Endothelial cell (in vitro differentiated cells): ENCODE results near the gene EPDR1. TPM values are rescaled to one million over a fixed set of nuclear protein-coding genes. Genes with fewer than 3 reads are reported as not detected.

Source experiments
- DNase-seq: peaks from one replicate; pipeline ENCODE4 v3.0.0; 2021; ENCODE audit warnings: low spot score
- H3K27ac Mint-ChIP-seq: one replicate; pipeline ENCODE4 v1.8.0; 2021; ENCODE audit warnings: mixed read lengths, inconsistent platforms; ENCODE audit not compliant: unreplicated experiment
- H3K27me3 Mint-ChIP-seq: one replicate; pipeline ENCODE4 v1.8.0; 2021; ENCODE audit warnings: mild to moderate bottlenecking, moderate library complexity, mixed read lengths, inconsistent platforms; ENCODE audit not compliant: unreplicated experiment
- H3K36me3 Mint-ChIP-seq: one replicate; pipeline ENCODE4 v1.8.0; 2021; ENCODE audit warnings: mild to moderate bottlenecking, low read depth, mixed read lengths, inconsistent platforms; ENCODE audit not compliant: unreplicated experiment
- H3K4me1 Mint-ChIP-seq: one replicate; pipeline ENCODE4 v1.8.0; 2021; ENCODE audit warnings: mild to moderate bottlenecking, mixed read lengths, inconsistent platforms; ENCODE audit not compliant: unreplicated experiment
- H3K4me3 Mint-ChIP-seq: one replicate; pipeline ENCODE4 v1.8.0; 2021; ENCODE audit warnings: mild to moderate bottlenecking, mixed read lengths, inconsistent platforms; ENCODE audit not compliant: unreplicated experiment
- H3K9me3 Mint-ChIP-seq: one replicate; pipeline ENCODE4 v1.8.0; 2021; ENCODE audit warnings: mixed read lengths, inconsistent platforms; ENCODE audit not compliant: unreplicated experiment
- total RNA-seq: library from RNA; stranded (reverse); fragmentation: NEBNext Ultra II Directional; extraction: Animal tissue kit (Norgen Biotek cat#: 25700); gene quantifications from one replicate; pipeline ENCODE4 v1.2.1, GENCODE V29; 2021; ENCODE audit not compliant: unreplicated experiment
- TF ChIP-seq, protein P1 (sequence below): fragments of 200-600 bp; sonication (generic); IDR thresholded peaks from one replicate; pipeline ENCODE4 v1.5.0; 2021; ENCODE audit warnings: antibody characterized with exemption; ENCODE audit not compliant: unreplicated experiment

EPDR1 gene
- total RNA-seq, 1 donor from 2014 or later: 11.7 TPM

DNA sequence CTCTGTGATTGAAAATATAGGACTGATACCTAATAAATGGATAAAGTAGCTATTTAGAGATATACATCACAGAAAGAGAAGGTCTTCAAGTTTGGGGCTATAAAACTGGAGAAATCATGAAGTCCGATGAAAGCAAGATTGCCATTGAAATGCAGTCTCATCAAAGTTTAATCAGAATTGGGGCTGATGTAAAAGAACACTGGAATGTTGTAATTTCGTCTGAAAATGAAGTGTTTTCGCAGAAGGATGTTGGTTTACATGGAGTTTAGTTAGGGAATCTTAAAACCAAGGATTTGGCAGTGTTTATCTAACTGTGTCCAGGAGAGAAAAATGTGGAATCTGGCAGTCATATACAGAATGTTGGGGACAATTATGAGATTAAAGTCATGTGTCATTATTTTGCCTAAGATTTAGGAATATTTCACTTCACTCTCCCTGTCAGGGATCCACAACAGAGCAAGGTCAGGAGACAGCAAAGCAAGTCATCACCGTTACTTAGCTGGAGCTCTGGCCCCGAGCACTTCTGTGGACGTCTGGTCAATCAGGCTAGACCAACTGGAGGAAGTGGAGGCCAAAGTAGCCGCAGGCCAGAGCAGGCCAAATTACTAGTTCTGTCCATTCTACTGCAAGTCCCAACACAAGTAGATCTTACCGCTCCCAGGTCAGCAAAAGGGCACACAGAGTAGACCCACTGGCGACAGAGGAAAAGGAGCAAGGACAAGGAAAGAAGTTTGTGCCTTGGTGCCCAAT is 37.0 kb downstream of the EPDR1 start:
- no peak for DNase-seq
- Mint-ChIP-seq H3K27ac (no peak overlapping the region), H3K4me3 (no peak overlapping the region), H3K36me3 (no peaks in the 10 kb centered on the region), H3K9me3 (no peaks in the 10 kb centered on the region), H3K4me1 (peaks cover 3% of the 10 kb centered on the region), H3K27me3 (no peaks in the 10 kb centered on the region)
- TF ChIP-seq, protein P1, sequence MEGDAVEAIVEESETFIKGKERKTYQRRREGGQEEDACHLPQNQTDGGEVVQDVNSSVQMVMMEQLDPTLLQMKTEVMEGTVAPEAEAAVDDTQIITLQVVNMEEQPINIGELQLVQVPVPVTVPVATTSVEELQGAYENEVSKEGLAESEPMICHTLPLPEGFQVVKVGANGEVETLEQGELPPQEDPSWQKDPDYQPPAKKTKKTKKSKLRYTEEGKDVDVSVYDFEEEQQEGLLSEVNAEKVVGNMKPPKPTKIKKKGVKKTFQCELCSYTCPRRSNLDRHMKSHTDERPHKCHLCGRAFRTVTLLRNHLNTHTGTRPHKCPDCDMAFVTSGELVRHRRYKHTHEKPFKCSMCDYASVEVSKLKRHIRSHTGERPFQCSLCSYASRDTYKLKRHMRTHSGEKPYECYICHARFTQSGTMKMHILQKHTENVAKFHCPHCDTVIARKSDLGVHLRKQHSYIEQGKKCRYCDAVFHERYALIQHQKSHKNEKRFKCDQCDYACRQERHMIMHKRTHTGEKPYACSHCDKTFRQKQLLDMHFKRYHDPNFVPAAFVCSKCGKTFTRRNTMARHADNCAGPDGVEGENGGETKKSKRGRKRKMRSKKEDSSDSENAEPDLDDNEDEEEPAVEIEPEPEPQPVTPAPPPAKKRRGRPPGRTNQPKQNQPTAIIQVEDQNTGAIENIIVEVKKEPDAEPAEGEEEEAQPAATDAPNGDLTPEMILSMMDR: no peak

- DNase-seq: no peak
- no peaks in the 10 kb centered on the region for H3K27me3 Mint-ChIP-seq
- no peak overlapping the region for H3K4me3 Mint-ChIP-seq
- no peaks in the 10 kb centered on the region for H3K36me3 Mint-ChIP-seq
- peaks cover 3% of the 10 kb centered on the region for H3K4me1 Mint-ChIP-seq
- H3K27ac Mint-ChIP-seq: no peak overlapping the region
- TF ChIP-seq, protein P1: no peak
- H3K9me3 Mint-ChIP-seq: no peaks in the 10 kb centered on the region
These were observed 40.0 kb downstream of the EPDR1 start for GRCh38 chr7:37960483-37960882.

DNA sequence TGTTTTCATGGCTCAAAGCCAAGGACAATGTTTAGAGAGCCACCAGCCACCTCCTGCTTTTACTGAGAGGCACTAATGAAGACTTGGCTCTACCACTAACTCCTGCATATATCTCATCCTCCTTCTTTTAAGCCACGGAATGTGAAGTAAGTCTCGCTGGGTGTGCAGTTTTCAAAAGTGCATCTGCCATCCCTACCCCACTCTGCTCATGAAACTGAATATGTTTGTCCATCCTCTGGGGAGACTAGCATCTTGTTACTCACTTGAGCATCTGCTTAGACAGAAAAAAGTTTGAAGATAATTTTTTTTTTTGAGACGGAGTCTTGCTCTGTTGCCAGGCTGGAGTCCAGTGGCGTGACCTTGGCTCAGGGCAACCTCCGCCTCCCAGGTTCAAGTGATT is 40.8 kb downstream of the EPDR1 start:
- Mint-ChIP-seq H3K27ac (no peak overlapping the region), H3K36me3 (no peaks in the 10 kb centered on the region), H3K27me3 (peaks cover under 1% of the 10 kb centered on the region), H3K9me3 (no peaks in the 10 kb centered on the region), H3K4me1 (no peaks in the 10 kb centered on the region), H3K4me3 (no peak overlapping the region)
- TF ChIP-seq, protein P1: no peak
- DNase-seq: no peak

GRCh38 chr7:37964196-37964595 is 43.8 kb downstream of the EPDR1 start:
- Mint-ChIP-seq H3K36me3 (no peaks in the 10 kb centered on the region), H3K27ac (no peak overlapping the region), H3K4me1 (no peaks in the 10 kb centered on the region), H3K27me3 (peaks cover 2% of the 10 kb centered on the region), H3K9me3 (no peaks in the 10 kb centered on the region), H3K4me3 (no peak overlapping the region)
- DNase-seq: no peak
- TF ChIP-seq, protein P1: no peak

DNA sequence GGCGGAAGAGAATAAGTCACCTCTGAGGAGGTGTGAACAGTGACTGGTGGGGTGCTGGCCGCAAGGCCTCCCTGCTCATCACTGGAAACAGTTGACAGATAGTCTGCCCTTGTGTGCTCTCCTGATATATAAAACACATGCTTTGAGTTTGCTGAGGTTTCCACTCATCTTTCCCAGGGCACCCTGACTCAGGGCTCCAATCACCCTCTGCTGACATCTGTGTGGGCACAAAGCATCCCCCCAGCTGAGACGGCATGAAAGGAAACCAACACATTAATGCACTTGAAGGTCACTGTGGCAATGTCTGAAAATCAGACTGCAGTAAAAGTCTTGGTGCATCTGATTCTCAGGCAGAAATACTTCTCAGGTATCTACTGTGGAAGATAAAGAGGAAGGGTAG is 49.8 kb downstream of the EPDR1 start:
- Mint-ChIP-seq H3K36me3 (no peaks in the 10 kb centered on the region), H3K27me3 (peaks cover 2% of the 10 kb centered on the region), H3K27ac (no peak overlapping the region), H3K4me3 (no peak overlapping the region), H3K4me1 (no peaks in the 10 kb centered on the region), H3K9me3 (no peaks in the 10 kb centered on the region)
- DNase-seq: no peak
- TF ChIP-seq, protein P1: no peak
